NB4 (cell line): ENCODE measurements around the gene TPM3.
A peak's percentile ranks its signal among the peaks of the same experiment; 100 is the strongest.

Experiments
- CTCF ChIP-seq: IDR thresholded peaks from one replicate; pipeline ENCODE4 v1.5.1; 2012; ENCODE audit warnings: low read depth, low read length
- MAX ChIP-seq: IDR thresholded peaks from 2 replicates; pipeline ENCODE4 v1.6.1; 2011; ENCODE audit warnings: low read depth, low read length
- MYC ChIP-seq: IDR thresholded peaks from 2 replicates; pipeline ENCODE4 v1.6.1; 2011; ENCODE audit warnings: low read depth, low read length
- POLR2A ChIP-seq: IDR thresholded peaks from 2 replicates; pipeline ENCODE4 v1.6.1; 2011; ENCODE audit warnings: mild to moderate bottlenecking; ENCODE audit not compliant: insufficient read length; ENCODE audit errors: extremely low read depth

GRCh38 chr1:154182344-154183045 lies 9.4 kb downstream of the TPM3 start:
- TF ChIP-seq CTCF, result no peak
- no peak for TF ChIP-seq POLR2A
- TF ChIP-seq MAX, result peak; percentile 49; the same call in 1 of the 2 replicates
- peak; percentile 80 for TF ChIP-seq MYC
